ENCODE measurements around the gene ARGLU1. TPM values are rescaled to one million over a fixed set of nuclear protein-coding genes. Genes with fewer than 3 reads are reported as not detected.

ARGLU1 gene
- total RNA-seq, 3 donors from 2014 or later: 122 to 181 (median 136) TPM

DNA sequence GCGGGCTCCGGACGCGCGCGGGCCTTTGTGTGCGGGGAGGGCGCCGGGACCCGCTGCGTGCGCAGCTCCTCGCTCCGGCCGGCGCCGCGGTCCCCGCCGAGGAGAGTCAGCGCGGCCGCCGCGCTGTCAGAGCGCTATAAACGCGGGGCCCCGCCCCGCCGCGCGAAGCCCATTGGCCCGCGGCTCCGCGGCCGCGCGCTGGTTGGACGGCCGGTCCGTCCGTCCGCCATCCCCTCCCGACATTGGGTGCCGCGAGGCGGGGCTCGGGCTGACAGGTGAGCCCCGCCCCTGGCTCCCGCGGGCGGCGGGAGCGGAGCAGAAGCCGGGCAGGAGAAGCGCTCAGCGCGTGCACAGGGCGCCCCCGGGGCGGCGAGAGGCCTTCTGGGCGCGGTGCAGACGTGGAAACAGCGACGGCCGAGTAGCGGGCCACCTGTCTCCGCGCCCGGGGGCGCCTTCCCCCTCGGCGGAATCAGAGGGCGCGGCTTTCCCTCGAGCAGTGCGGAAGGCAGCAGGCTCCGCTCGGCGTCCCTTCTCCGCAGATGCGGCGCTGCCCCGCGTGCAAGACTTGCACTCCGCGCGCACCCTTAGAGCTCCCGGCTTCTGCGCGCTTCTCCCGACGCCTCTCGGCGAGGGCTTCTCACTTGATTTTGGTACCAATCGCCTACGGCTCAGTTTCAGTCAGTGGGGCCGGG is 32.2 kb downstream of the ARGLU1 start, which contains the start of gene EFNB2:
Gene EFNB2 (minus strand): TSS at position 111 of the 692 bp plus-strand sequence. CDS start 698 bp downstream, outside the sequence.
- Histone ChIP-seq H3K27ac (peak within 1 kb of the TSS; percentile 79 to 81), H3K4me3 (peak within 1 kb of the TSS; percentile 57 to 94 (median 79)), H3K27me3 (no peaks in the 10 kb centered on the region), H3K4me1 (peaks cover 3 to 8% of the 10 kb centered on the region in 2 donors), H3K9me3 (no peaks in the 10 kb centered on the region), H3K36me3 (no peaks in the 10 kb centered on the region)
- DNase-seq (ENCODE audit: low spot score in 2 of 2): peak; percentile 83 to 84
- intact Hi-C loops (cut with DNase I; ENCODE audit: low total_unique reads): no loop called here
- TF ChIP-seq POLR2AphosphoS5 (IDR thresholded peaks at IDR 0.05): peak in 1 of 3 donors; percentile 31
- TF ChIP-seq CTCF (IDR thresholded peaks at IDR 0.05): no peak
- TF ChIP-seq POLR2A (IDR thresholded peaks at IDR 0.05): no peak

DNA sequence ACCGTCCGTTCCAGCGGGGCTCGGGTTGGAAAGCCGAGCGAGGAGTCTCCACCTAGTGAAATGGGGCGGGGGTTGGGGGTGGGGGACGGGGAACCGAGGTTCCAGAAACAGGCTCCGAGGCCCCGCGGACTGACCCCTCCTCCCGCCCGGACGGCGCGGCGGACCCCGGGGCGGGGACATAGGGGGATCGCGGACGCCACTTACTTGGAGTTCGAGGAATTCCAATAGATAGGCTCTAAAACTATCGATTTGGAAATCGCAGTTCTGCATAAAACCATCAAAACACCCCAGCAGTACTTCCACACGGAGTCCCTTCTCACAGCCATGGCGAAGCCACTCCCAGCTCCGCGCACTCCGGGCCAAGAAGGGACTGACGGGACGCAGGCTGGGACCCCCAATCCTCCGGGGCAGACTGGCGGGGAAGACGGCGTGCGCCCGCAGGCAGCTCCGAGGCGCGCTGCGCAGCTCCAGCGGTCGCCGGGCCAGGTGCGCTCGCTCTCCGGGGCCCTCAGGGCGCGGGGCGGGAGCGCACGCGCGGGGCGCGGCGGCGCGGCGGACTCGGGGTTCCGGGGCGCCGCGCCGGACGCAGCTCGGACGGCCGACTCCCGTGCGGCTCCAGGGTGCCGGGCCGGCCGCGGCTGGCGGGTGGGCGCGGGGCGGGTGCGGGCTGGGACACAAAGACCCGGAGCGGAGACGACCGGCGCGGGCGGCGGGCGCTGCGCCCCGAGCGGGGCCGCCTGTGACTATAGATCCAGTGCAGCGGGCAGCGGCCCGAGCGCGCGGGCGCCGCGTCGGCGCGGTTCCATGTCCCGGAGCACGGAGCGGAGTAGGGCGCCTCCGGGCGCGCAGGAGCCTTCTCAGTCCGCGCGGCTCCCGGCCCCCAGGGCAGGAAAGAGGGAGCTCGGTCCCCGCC is 33.0 kb downstream of the ARGLU1 start:
- DNase-seq (ENCODE audit: low spot score in 2 of 2): no peak
- H3K27me3 ChIP-seq: no peaks in the 10 kb centered on the region
- peak overlapping the region; percentile 57 to 94 (median 79) for H3K4me3 ChIP-seq
- peak overlapping the region; percentile 79 to 81 for H3K27ac ChIP-seq
- TF ChIP-seq CTCF (IDR thresholded peaks at IDR 0.05) (no peak), POLR2A (IDR thresholded peaks at IDR 0.05) (no peak), POLR2AphosphoS5 (IDR thresholded peaks at IDR 0.05) (no peak)
- intact Hi-C loops (cut with DNase I; ENCODE audit: low total_unique reads): no loop called here
- no peaks in the 10 kb centered on the region for H3K9me3 ChIP-seq
- H3K4me1 ChIP-seq: peaks cover 3 to 8% of the 10 kb centered on the region in 2 donors
- H3K36me3 ChIP-seq: no peaks in the 10 kb centered on the region

DNA sequence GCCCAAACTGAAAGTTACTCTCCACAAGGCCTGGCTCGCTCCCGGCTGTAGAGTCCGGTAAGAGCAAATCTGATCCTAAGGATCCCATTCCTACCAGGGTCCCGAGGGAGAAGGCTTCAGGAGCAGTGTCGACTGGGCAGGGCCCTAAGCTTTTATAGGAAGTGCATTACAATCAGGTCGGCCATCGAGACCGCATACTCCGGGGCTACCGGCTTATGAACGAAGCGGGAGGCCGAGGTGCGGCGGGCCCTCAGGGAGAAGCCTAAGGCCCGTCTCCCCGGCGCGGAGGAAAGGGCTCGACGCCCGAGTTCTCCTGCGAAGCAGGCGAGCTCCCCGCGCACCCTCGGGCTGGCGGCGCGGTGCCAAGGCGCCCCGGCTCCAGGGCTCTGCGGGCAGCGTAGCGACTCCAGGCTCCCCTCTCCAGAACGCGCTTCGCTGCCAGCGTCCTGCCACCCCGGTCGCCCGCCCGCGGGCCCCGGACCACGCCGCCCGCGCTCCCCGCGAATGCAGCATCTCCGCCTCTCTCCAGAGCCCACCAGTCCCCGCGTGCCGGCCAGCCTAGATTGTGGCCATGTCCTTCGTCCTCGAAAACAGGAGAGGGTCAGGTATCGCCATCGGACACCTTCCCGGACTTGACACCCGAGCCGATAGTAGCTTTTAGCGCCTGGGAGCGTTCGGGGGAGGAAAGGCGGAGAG is 33.8 kb downstream of the ARGLU1 start:
- peaks cover 3 to 8% of the 10 kb centered on the region in 2 donors for H3K4me1 ChIP-seq

More for the DNA sequence above, 33.8 kb downstream of the ARGLU1 start:
- DNase-seq (ENCODE audit: low spot score in 2 of 2): no peak
- Histone ChIP-seq H3K27ac (peak overlapping the region; percentile 79 to 81), H3K27me3 (no peaks in the 10 kb centered on the region), H3K36me3 (no peaks in the 10 kb centered on the region), H3K9me3 (no peaks in the 10 kb centered on the region), H3K4me3 (peak overlapping the region; percentile 57 to 94 (median 79))
- intact Hi-C loops (cut with DNase I; ENCODE audit: low total_unique reads): no loop called here
- TF ChIP-seq POLR2AphosphoS5 (IDR thresholded peaks at IDR 0.05) (peak in 1 of 3 donors; percentile 20), CTCF (IDR thresholded peaks at IDR 0.05) (no peak)

All from breast epithelium (tissue), 4 donors.